ENCODE measurements around the gene GNG2. TPM values are rescaled to one million over a fixed set of nuclear protein-coding genes. Genes with fewer than 3 reads are reported as not detected.

GNG2 gene
- total and polyA plus RNA-seq, 9 donors: 34.8 to 90.2 (median 42.9) TPM

DNA sequence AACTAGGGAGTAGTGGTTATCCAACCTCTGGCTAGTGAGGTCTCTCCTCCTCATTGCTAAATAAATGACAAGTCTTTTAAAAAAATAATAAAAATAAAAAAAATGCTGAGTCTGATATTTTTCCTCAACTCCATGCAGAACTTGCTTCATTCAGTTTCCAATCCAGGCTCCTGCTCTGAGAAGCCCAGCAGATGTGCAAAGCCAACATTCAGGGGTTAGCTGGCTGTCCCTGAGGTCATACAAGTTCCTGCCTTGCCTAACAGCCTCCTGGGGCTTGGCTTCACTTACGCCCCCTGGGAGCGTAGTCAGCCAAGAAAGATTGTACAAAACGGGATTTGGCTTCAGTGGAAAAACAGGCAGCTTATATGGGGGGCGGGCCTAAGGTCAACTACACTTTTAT lies 152.2 kb downstream of the GNG2 start:
- H3K36me3 ChIP-seq (ENCODE audit: control insufficient read depth, insufficient read depth, low read length): peaks cover 48% of the 10 kb centered on the region
- H3K4me1 ChIP-seq (ENCODE audit: control insufficient read depth, insufficient read depth, low read length): peaks cover 23% of the 10 kb centered on the region
- H3K9me3 ChIP-seq (replicated peaks; ENCODE audit: control insufficient read depth, low read depth, low read length): no peaks in the 10 kb centered on the region
- WGBS (ENCODE audit: insufficient coverage): no CpG with 5 or more reads among the region's 4 CpGs
- peak overlapping the region; percentile 45 for H3K27ac ChIP-seq (ENCODE audit: low read length)
- no peaks in the 10 kb centered on the region for H3K27me3 ChIP-seq (ENCODE audit: control insufficient read depth, insufficient read depth, low read length)
- DNase-seq: peak; percentile 66
- H3K4me3 ChIP-seq (ENCODE audit: low read length): no peak overlapping the region

- no peak for DNase-seq
- H3K4me1 ChIP-seq (ENCODE audit: control insufficient read depth, insufficient read depth, low read length): peaks cover 23% of the 10 kb centered on the region
- peaks cover 45% of the 10 kb centered on the region for H3K36me3 ChIP-seq (ENCODE audit: control insufficient read depth, insufficient read depth, low read length)
- 57% methylated on average over 6 of the region's 11 CpGs for WGBS (ENCODE audit: insufficient coverage)
- no peak overlapping the region for H3K4me3 ChIP-seq (ENCODE audit: low read length)
- no peaks in the 10 kb centered on the region for H3K27me3 ChIP-seq (ENCODE audit: control insufficient read depth, insufficient read depth, low read length)
- H3K27ac ChIP-seq (ENCODE audit: low read length): peak overlapping the region; percentile 31
- no peaks in the 10 kb centered on the region for H3K9me3 ChIP-seq (replicated peaks; ENCODE audit: control insufficient read depth, low read depth, low read length)
These were observed 153.7 kb downstream of the GNG2 start for GRCh38 chr14:52013984-52014600.

GRCh38 chr14:52014601-52015267 lies 154.3 kb downstream of the GNG2 start:
- DNase-seq: no peak
- 57% methylated on average over 10 of the region's 15 CpGs for WGBS (ENCODE audit: insufficient coverage)
- no peak overlapping the region for H3K27ac ChIP-seq (ENCODE audit: low read length)

GRCh38 chr14:52015411-52016030 lies 155.1 kb downstream of the GNG2 start:
- Histone ChIP-seq H3K27ac (ENCODE audit: low read length) (no peak overlapping the region), H3K9me3 (replicated peaks; ENCODE audit: control insufficient read depth, low read depth, low read length) (no peaks in the 10 kb centered on the region), H3K4me1 (ENCODE audit: control insufficient read depth, insufficient read depth, low read length) (peaks cover 23% of the 10 kb centered on the region), H3K4me3 (ENCODE audit: low read length) (no peak overlapping the region), H3K36me3 (ENCODE audit: control insufficient read depth, insufficient read depth, low read length) (peaks cover 42% of the 10 kb centered on the region), H3K27me3 (ENCODE audit: control insufficient read depth, insufficient read depth, low read length) (no peaks in the 10 kb centered on the region)
- DNase-seq: no peak
- whole genome bisulfite sequencing (ENCODE audit: insufficient coverage): 69% methylated on average over 3 of the region's 8 CpGs

More at GRCh38 chr14:52014601-52015267, 154.3 kb downstream of the GNG2 start:
- no peak overlapping the region for H3K4me3 ChIP-seq (ENCODE audit: low read length)
- H3K9me3 ChIP-seq (replicated peaks; ENCODE audit: control insufficient read depth, low read depth, low read length): no peaks in the 10 kb centered on the region
- H3K27me3 ChIP-seq (ENCODE audit: control insufficient read depth, insufficient read depth, low read length): no peaks in the 10 kb centered on the region
- H3K4me1 ChIP-seq (ENCODE audit: control insufficient read depth, insufficient read depth, low read length): peaks cover 23% of the 10 kb centered on the region
- peaks cover 45% of the 10 kb centered on the region for H3K36me3 ChIP-seq (ENCODE audit: control insufficient read depth, insufficient read depth, low read length)

DNA sequence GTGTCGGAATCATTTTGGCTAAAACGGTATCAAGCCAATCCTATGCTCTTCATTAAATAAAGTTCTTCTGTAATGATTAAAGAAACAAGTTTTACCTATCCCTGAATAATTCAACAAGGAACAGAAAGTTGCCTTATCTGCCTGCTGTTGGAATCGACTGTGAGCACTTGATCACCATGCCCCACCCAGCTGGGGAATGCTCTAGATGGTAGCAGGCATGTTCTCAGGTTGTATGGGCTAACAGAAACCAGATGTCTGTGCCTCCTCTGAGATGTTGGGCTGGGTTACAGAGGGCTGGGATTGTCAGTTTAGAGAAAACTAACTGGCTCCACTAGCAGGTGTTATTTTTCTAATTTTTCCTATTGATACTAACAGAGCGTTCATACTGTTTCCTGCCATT lies 157.8 kb downstream of the GNG2 start:
- H3K9me3 ChIP-seq (replicated peaks; ENCODE audit: control insufficient read depth, low read depth, low read length): no peaks in the 10 kb centered on the region
- H3K36me3 ChIP-seq (ENCODE audit: control insufficient read depth, insufficient read depth, low read length): peaks cover 30% of the 10 kb centered on the region
- no peak overlapping the region for H3K4me3 ChIP-seq (ENCODE audit: low read length)
- 50% methylated on average over 1 of the region's 4 CpGs for WGBS (ENCODE audit: insufficient coverage)
- H3K27me3 ChIP-seq (ENCODE audit: control insufficient read depth, insufficient read depth, low read length): no peaks in the 10 kb centered on the region
- no peak for DNase-seq
- peaks cover 18% of the 10 kb centered on the region for H3K4me1 ChIP-seq (ENCODE audit: control insufficient read depth, insufficient read depth, low read length)
- H3K27ac ChIP-seq (ENCODE audit: low read length): no peak overlapping the region

GRCh38 chr14:52018970-52019369 lies 158.6 kb downstream of the GNG2 start:
- DNase-seq: no peak
- peaks cover 25% of the 10 kb centered on the region for H3K36me3 ChIP-seq (ENCODE audit: control insufficient read depth, insufficient read depth, low read length)
- no peak overlapping the region for H3K4me3 ChIP-seq (ENCODE audit: low read length)
- peaks cover 22% of the 10 kb centered on the region for H3K4me1 ChIP-seq (ENCODE audit: control insufficient read depth, insufficient read depth, low read length)
- 97% methylated on average over 6 of the region's 8 CpGs for WGBS (ENCODE audit: insufficient coverage)
- H3K9me3 ChIP-seq (replicated peaks; ENCODE audit: control insufficient read depth, low read depth, low read length): no peaks in the 10 kb centered on the region
- H3K27ac ChIP-seq (ENCODE audit: low read length): no peak overlapping the region
- H3K27me3 ChIP-seq (ENCODE audit: control insufficient read depth, insufficient read depth, low read length): no peaks in the 10 kb centered on the region

Other genes with a start within 250 kb of the GNG2 start
- gene FRMD6, start 208.7 kb upstream of the GNG2 start, total RNA-seq: 27.1 TPM
- 10 to 100 TPM; 19.4 to 41.4 (median 27.3) TPM for gene FRMD6, start 208.7 kb upstream of the GNG2 start, polyA plus RNA-seq (ENCODE audit: insufficient read depth in 1 of 8, insufficient read length in 8 of 8, low replicate concordance in 1 of 8)
- gene RTRAF, start 128.9 kb downstream of the GNG2 start, total RNA-seq: 152 TPM
- 100 to 1,000 TPM; 218 to 290 (median 238) TPM for gene RTRAF, start 128.9 kb downstream of the GNG2 start, polyA plus RNA-seq (ENCODE audit: insufficient read depth in 1 of 8, insufficient read length in 8 of 8, low replicate concordance in 1 of 8)
- gene NID2, start 208.4 kb downstream of the GNG2 start, total RNA-seq: 96.3 TPM
- 100 to 1,000 TPM in 5 of 8 donors, 10 to 100 TPM in 3; 74.9 to 179 (median 112) TPM for gene NID2, start 208.4 kb downstream of the GNG2 start, polyA plus RNA-seq (ENCODE audit: insufficient read depth in 1 of 8, insufficient read length in 8 of 8, low replicate concordance in 1 of 8)

Measured in muscle of leg (tissue), 11 donors.